K562 treated with DMSO at 1 percent for 4 hours (cell line): ENCODE measurements around the gene RHEBL1. TPM values are rescaled to one million over a fixed set of nuclear protein-coding genes. Genes with fewer than 3 reads are reported as not detected.

Experiments used
- total RNA-seq: library from RNA; unstranded; fragments of 300-600 nt; gene quantifications from 2 replicates; pipeline ENCODE4 v1.2.3, GENCODE V29; 2022; ENCODE audit not compliant: insufficient read depth

Gene RHEBL1, protein sequence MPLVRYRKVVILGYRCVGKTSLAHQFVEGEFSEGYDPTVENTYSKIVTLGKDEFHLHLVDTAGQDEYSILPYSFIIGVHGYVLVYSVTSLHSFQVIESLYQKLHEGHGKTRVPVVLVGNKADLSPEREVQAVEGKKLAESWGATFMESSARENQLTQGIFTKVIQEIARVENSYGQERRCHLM
- 14.1 and 17.7 TPM in 2 replicates for total RNA-seq

DNA sequence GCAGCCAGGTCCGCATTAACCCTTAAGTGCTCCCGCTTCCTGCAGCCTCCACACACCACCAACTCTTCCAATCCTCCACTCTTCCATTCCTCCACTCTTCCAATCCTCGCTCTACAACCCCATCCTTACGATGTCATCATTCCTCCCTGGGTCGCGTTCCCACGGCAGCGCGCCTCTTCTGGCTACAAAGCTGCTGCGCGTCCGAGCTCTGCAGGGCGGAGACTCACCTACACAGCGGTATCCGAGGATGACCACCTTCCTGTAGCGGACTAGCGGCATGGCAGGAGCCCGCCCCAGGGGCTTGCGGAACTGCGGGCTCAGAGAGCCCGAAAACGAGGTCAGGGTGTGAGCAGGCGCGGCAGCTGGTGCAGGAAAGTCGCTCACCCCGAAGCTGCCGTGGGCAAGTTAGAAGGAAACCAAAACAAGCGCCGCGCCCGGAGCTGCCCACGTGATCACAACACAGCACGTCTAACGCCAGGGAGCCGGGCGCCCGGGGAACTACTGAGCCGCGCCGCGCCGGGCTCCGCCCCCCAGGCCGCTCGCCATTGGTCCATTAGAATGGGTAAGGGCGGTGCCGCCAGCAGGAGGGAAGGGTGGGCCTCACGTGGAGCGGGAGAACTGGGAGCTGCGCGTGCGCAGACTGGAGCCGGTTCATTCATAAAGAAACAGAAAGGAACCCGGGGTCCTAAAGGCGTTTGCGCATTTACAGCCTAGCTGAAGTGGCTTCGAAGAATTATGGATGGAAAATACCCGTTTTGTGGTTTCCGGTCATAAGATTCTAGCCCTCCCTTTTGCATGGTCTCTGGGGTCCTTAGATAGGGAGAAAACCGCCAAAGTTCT lies at the start of gene RHEBL1:
RHEBL1 (minus strand) TSS at position 473 of the 840 bp plus-strand sequence; CDS start at position 279, 194 bp downstream.

DNA sequence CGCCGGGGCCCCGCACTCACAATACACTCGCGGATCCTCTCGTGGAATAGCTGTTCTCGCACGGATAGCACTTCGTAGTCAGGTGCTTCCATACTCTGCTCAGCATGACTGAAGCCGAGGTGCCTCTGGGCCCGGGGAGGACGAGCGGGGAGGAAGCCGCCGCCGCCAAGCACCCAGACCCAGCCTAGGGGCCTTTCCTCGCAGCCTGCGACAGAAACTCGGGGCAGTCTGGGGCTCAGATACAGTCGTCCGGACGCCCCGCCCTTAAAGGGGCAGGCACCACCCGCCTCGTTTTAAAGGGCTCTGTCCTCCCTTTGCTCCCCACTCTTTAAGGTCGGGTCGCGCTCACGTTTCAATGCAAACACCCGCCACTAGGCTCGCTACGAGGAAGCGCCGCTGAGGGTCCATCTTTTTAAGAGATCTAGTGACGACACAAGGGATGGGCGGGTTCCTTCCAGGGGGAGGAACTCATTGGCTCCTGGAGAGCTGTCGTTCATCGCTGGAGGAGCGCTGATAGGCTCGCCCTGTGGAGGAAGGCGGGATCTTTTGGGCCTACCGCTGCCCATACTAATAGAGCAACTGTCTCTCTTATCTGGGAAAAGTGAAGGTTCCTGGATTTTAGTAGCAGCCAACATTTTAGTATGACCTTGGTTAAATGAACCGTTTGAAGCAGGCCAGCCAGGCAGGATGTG lies 40.8 kb upstream of the RHEBL1 start, which contains the start of gene LMBR1L:
LMBR1L (minus strand) TSS at position 384 of the 692 bp plus-strand sequence; CDS start at position 92, 292 bp downstream.

DNA sequence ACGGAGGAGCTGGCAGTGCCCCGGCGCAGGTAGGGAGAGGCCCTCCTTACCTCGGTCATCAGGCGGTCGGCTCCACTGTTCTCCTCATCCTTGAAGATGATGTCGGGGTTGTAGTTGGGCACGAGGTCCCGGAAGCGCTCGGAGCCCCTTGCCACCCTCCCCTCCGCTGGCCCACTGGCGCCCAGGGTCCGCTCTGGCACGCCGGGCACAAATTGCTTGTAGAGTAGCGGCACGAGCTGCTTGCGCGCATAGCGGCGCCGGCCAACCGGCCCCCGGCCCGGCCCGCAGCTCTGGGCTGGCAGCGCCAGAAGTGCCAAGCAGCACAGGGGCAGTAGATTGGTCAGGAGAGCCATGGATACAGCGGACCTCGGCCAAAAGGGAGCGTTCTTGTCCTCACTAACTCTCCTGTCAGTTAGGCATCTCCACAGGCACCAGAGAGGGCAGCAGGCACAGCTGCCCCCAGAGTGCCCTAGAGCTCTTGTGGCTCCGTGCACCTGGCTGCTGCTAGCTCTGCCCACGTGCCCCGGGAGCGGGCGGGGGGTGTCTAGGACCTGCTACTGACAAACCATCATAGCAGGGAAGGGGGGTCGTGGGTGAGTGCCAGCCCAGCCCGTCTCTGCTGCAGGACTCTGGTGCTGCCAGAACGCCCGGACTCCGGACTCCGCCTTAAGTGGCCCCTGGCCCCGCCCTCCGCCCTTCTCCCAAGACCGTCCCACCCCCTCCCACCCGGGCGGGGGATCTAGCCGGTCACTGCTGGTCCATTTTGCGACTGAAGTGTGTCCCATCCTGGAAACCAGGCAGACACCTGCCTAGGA lies 24.6 kb upstream of the RHEBL1 start, which contains the start of gene DHH:
DHH (minus strand) TSS at position 642 of the 815 bp plus-strand sequence; CDS start at position 353, 289 bp downstream.

DNA sequence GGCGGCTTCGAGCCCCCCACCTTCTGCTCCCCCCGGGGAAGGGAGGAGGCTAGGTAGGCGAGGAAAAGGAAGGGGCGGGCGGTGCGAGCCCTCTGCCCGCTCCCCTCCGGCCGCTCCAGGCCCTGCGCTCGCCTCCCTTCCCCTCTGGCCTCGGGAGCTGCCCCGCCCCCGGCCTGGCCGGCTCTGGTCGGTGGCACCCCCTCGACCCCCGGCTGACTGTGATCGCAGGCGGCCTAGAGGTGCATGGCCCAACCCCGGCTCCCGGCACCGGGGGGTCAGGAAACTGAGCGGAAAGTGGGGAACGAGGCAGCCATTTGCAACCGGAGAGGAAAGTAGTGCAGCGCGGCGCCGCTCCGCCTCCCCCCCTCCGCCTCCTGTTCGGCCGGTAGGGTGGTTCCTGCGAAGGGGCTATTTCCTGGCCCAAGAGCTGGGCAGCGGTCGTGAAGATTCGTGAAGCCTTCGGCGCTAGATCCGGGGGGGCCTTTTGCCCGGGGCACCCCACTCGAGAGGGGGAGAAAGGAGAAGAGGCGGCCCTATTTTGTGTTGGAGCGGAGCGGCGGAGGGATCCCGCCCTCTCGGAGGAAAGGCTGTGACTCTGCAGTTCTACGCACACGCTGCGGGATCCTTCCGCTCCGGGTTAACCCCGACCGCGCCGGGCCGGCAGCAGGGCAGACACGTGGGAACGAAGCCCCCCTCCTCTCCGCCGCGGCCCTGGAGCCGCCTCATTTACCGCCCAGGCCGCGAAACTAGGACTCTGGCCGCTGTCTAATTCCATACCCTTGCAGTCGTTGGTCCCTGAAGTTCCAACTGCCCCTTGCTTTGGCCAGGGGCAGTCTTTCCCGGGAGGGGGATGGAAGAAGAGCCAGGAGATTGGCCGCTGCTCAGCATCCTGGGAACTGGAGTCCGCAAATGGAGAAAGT lies 9.3 kb downstream of the RHEBL1 start, which contains the start of gene KMT2D:
KMT2D (minus strand) TSS at position 558 of the 920 bp plus-strand sequence. CDS start 5,470 bp downstream, outside the sequence.

DNA sequence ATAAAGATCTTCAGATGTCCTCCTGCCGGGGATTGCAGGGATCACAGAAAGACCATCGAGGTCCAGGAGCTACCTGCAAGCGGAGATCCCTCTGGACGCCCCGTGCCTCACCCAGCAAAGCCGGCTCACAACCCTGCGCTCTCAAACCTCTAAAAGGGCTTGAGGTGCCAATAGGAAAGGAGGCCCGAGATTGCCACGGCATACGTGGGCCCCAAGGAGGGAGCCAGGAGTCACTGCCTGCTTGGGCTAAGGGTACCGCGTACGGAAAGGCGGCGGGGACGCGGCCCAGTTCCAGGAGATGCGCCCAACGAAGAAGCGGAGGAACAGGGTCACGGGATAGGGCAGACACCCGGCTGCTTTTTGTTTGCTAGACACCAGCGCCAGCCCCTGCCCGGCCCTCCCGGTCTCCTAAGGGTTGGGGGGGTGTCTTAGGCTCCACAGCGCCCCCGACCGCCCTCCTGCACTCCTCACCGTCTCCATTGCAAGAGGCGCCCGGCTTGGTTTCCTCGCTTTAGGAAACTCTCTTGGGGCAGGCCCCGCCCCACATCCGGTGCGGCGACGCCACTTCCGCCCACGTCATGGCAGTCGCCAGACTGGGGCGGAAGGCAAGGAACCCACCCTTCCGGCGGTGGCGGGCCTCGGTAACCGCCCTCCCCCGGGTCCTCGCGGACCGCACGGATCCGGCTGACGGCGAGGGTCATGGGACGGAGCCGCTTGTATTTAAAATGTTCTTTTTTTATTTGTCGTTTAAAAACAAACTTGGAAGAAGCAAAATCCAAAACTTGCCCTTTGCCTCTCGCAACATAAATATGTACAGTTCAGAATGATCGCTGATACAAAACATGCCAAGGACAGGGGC lies 51.3 kb downstream of the RHEBL1 start, which contains the start of gene PRKAG1:
PRKAG1 (minus strand) TSS at position 516 of the 859 bp plus-strand sequence; CDS start at position 480, 36 bp downstream.

Other genes starting within 250 kb of the RHEBL1 start
- 61.7 and 73.8 TPM in 2 replicates for gene DDX23, start 217.8 kb downstream of the RHEBL1 start, total RNA-seq
- 1.8 and 1.9 TPM in 2 replicates for gene RND1, start 204.1 kb downstream of the RHEBL1 start, total RNA-seq
- gene FKBP11, start 144.5 kb downstream of the RHEBL1 start, total RNA-seq, result 4.6 and 8.3 TPM in 2 replicates
- 50.5 and 56.3 TPM in 2 replicates for gene ARF3, start 112.5 kb downstream of the RHEBL1 start, total RNA-seq
- gene WNT10B, start 98.2 kb downstream of the RHEBL1 start, total RNA-seq, result 0.31 TPM in 1 of 2 replicates, not detected in the other
- gene WNT1, start 91.7 kb downstream of the RHEBL1 start, total RNA-seq, result not detected in 2 replicates
- gene DDN, start 70.6 kb downstream of the RHEBL1 start, total RNA-seq, result 0.73 and 1.4 TPM in 2 replicates
- gene PRKAG1, start 51.2 kb downstream of the RHEBL1 start, total RNA-seq, result 60.7 and 65.8 TPM in 2 replicates
- 31.9 and 41.7 TPM in 2 replicates for gene KMT2D, start 9.2 kb downstream of the RHEBL1 start, total RNA-seq
- gene DHH, start 24.8 kb upstream of the RHEBL1 start, total RNA-seq, result 3.8 and 4.5 TPM in 2 replicates
- gene LMBR1L, start 40.9 kb upstream of the RHEBL1 start, total RNA-seq, result 23.6 and 30.6 TPM in 2 replicates
- gene TUBA1B, start 61.4 kb upstream of the RHEBL1 start, total RNA-seq, result 2,409 and 2,413 TPM in 2 replicates
- 27.3 and 34.8 TPM in 2 replicates for gene TUBA1A, start 119.1 kb upstream of the RHEBL1 start, total RNA-seq
- 705 and 867 TPM in 2 replicates for gene TUBA1C, start 195.1 kb upstream of the RHEBL1 start, total RNA-seq
- gene PRPH, start 225.2 kb upstream of the RHEBL1 start, total RNA-seq, result 1.4 and 3.5 TPM in 2 replicates